Choroid plexus epithelial cell (primary cell): ENCODE data around the gene NUTF2.

ENCODE experiments used
- DNase-seq: peaks from one replicate; pipeline ENCODE4 v3.0.0-alpha.2; 2010; ENCODE audit warnings: low read depth
- H3K4me3 ChIP-seq: 2 replicates; pipeline ENCODE4 v1.5.1; 2011; ENCODE audit warnings: low read depth, mild to moderate bottlenecking, control low read depth, low read length, moderate library complexity
- CTCF ChIP-seq: conservative IDR thresholded peaks from 2 replicates; pipeline ENCODE4 v1.5.1; 2011; ENCODE audit warnings: low read depth, mild to moderate bottlenecking, control low read depth, inconsistent platforms, low read length, moderate library complexity

NUTF2 gene

DNA sequence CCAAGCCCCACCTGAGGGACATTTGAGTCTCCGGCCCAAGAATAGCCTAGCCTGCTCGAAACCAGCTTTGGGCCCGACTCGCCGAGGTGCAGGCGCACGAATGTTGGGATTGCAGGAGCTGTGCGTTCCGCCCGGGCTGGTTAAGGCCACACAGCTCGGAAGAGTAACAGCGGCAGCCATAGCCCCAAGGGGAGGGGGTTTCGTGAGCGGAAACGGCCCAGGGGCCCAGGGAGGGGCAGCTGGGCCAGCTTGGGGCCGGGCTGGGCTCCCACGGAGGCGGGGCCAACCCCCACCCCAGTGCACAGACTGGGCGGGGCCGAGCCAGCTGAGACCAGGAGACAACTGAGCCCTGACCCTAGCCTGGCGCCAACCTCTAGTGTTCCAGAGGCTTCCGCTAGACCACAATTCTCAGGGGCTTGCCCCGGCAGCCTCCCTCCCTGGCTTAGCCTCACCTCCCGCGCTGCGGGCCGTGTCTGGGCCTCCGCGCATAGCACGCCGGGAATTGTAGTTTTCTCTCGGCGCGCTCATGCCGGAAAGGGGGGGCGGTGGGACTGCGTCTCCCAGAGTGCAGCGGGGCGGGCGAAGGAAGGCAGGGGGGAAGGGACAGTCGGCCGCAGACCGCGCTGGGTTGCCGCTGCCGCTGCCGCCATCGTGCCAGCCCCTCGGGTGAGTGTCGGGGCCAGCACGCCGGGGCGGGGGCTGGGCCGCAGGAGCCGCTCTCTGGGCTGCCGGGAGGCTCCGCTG lies at the start of gene NUTF2:
Gene NUTF2, plus strand, starts transcription at position 614 of the 744 bp plus-strand sequence. CDS start 18,198 bp downstream, outside the sequence.
- no peak for TF ChIP-seq CTCF
- peak; percentile 92 for DNase-seq

GRCh38 chr16:67800338-67800926 lies 46.3 kb upstream of the NUTF2 start:
- no peak overlapping the region for H3K4me3 ChIP-seq
- no peak for TF ChIP-seq CTCF
- no peak for DNase-seq

More for the DNA sequence above, at the start of gene NUTF2:
- H3K4me3 ChIP-seq, result peak within 1 kb of the TSS; percentile 93

DNA sequence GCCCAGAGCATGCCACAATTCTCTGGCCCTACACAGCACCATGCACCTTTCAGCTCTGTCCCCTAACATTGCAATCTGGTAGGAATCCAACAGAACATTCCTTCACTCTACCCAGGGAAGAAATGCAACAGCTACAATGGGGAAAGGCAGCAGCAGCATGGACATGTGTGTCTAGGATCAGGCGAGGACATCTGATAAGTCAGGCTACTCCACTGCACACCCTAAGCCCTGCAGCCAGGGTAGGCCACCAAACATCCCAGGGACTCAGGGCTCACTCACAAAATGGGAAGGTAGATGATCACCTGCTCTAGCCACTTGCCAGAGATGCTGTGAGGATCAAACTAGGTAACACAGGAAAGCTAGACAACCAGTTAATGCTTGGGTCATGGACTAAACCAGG lies 45.5 kb upstream of the NUTF2 start:
- no peak overlapping the region for H3K4me3 ChIP-seq
- no peak for TF ChIP-seq CTCF
- DNase-seq, result no peak

DNA sequence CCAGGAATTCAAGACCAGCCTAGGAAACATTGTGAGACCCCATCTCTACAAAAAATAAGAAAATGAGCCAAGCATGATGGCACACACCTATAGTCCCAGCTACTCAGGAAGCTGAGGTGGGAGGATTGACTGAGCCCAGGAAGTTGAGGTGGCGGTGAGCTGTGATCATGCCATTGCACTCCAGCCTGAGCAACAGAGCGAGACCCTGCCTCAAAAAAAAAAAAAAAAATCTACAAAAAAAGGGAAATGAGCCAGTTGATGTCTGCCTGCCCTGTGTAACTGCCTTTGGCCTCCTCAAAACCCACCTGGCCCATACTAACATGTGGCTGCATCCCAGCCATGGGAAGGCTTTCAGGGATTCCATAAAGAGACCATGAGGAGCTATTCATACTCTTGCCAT lies 44.9 kb upstream of the NUTF2 start:
- no peak for DNase-seq
- no peak overlapping the region for H3K4me3 ChIP-seq
- TF ChIP-seq CTCF, result no peak

DNA sequence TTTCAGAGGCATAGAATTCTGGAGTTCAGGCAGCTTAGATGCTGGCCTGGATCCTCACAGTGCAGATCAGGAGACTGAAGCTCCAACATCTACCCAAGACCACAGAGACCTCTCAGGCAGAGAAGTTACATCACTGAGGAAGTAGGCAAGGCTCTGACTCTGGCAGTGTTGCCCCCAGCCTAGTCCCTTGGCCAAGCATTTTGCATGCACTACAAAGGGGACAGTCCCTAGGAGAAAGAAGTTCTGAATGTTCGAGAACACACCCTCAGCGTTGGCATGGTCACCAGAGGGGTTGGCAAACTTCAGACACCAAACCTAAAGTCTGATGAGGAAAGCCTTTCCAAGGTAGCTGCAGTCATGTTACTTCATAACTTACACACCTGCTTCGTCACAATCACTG lies 42.8 kb upstream of the NUTF2 start:
- TF ChIP-seq CTCF, result no peak
- DNase-seq, result no peak
- no peak overlapping the region for H3K4me3 ChIP-seq

DNA sequence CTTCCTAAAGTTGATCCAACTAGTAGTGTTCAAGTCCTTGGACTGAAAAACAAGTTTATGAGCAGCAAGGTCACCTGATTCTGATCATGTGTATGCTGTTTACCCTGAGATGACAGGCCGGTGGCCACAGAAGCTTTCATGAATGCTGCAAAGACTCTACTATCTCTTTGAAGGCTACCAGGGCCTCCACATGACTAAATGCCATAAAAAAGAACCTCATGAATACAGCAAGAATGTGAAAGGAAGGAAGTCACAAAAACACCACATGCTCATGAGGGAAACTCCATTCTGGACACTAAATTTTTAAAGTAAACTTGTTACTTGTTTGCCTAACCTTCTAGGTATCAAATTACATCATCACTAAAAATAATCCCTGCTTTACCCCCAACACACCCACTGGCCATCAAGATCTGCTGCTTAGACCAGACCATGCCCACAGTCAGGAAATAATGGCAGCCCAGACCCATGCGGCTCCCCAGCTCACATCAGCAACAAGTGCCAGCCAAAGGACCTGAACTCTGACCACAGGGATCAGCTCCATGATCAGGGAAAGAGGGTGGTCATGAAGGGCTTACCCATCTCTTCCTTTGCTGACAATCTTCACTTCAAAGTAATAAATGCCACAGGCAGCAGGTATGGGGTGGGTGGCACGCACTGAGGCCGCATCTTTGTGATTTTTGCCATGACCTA lies 41.7 kb upstream of the NUTF2 start:
- no peak for TF ChIP-seq CTCF
- peak overlapping the region; percentile 92 for H3K4me3 ChIP-seq
- no peak for DNase-seq
